ENCODE measurements around the gene TFPI. TPM values are rescaled to one million over a fixed set of nuclear protein-coding genes. Genes with fewer than 3 reads are reported as not detected.
"Not testable (repeated sequence)": the region's sequence is repeated elsewhere in the genome, so short reads cannot be mapped to it uniquely, and the experiment has no call there.

The TFPI gene
- total and polyA plus RNA-seq, 8 donors: 7.5 to 118 (median 16.8) TPM

DNA sequence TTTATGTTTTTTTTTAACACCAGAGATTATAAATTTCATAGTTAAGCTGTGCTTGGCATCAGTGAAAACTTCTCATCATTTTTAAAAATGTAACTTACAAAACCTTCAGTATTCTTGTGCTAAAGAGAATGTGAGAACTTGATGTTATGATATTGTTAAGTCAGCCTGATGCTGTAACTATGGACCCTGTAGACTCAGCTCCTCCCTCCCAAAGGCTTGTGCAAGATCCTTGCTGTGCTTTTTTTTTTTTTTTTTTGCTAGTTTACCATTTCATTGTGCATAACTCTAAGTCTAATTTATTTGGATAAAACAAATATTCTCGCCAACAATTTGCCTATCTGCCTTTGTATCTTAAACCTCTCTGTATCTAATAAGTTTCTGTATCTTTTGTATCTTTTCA is 12.9 kb upstream of the TFPI start:
- TF ChIP-seq POLR2A (IDR thresholded peaks at IDR 0.05) (no peak), POLR2AphosphoS5 (IDR thresholded peaks at IDR 0.05) (no peak), EP300 (IDR thresholded peaks at IDR 0.05) (no peak)
- TF ChIP-seq, protein P1, sequence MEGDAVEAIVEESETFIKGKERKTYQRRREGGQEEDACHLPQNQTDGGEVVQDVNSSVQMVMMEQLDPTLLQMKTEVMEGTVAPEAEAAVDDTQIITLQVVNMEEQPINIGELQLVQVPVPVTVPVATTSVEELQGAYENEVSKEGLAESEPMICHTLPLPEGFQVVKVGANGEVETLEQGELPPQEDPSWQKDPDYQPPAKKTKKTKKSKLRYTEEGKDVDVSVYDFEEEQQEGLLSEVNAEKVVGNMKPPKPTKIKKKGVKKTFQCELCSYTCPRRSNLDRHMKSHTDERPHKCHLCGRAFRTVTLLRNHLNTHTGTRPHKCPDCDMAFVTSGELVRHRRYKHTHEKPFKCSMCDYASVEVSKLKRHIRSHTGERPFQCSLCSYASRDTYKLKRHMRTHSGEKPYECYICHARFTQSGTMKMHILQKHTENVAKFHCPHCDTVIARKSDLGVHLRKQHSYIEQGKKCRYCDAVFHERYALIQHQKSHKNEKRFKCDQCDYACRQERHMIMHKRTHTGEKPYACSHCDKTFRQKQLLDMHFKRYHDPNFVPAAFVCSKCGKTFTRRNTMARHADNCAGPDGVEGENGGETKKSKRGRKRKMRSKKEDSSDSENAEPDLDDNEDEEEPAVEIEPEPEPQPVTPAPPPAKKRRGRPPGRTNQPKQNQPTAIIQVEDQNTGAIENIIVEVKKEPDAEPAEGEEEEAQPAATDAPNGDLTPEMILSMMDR (IDR thresholded peaks at IDR 0.05): no peak
- Histone ChIP-seq H3K4me3 (no peak overlapping the region), H3K4me1 (no peaks in the 10 kb centered on the region), H3K9me3 (no peaks in the 10 kb centered on the region), H3K36me3 (no peaks in the 10 kb centered on the region), H3K27ac (no peak overlapping the region), H3K27me3 (no peaks in the 10 kb centered on the region)
- intact Hi-C loops (cut with DNase I; ENCODE audit: low total_unique reads): no loop called here
- 75 to 97% (median 89%) methylated on average over 1 of the region's 1 CpG for WGBS, 5 donors
- DNase-seq: no peak

DNA sequence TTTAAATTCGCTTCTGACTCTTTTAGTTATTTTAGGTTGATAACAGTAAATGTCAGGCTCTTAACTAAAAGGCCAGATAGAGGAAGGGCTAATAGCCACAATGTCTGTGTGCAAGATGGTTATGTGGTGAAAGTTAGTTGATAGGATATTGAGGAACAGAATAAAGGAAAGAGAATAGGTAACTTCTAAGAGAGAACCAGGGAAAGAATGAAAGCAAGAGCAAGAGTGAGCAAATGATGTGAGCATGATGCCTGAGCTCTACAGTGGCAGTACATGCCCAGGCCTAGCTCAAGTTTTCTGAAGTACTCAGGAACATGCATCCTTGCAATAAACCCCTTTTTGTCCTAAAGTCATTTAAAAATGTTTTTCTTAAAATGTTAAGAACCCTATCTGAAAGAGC is 12.5 kb upstream of the TFPI start:
- Histone ChIP-seq H3K4me1 (no peaks in the 10 kb centered on the region), H3K9me3 (no peaks in the 10 kb centered on the region), H3K36me3 (no peaks in the 10 kb centered on the region), H3K27ac (no peak overlapping the region), H3K27me3 (no peaks in the 10 kb centered on the region), H3K4me3 (no peak overlapping the region)
- TF ChIP-seq EP300 (IDR thresholded peaks at IDR 0.05) (no peak), POLR2AphosphoS5 (IDR thresholded peaks at IDR 0.05) (no peak), POLR2A (IDR thresholded peaks at IDR 0.05) (no peak)
- TF ChIP-seq, protein P1 (IDR thresholded peaks at IDR 0.05): no peak
- intact Hi-C loops (cut with DNase I; ENCODE audit: low total_unique reads): no loop called here
- WGBS, 5 donors: 56 to 73% (median 59%) methylated on average over 1 of the region's 1 CpG
- no peak for DNase-seq

DNA sequence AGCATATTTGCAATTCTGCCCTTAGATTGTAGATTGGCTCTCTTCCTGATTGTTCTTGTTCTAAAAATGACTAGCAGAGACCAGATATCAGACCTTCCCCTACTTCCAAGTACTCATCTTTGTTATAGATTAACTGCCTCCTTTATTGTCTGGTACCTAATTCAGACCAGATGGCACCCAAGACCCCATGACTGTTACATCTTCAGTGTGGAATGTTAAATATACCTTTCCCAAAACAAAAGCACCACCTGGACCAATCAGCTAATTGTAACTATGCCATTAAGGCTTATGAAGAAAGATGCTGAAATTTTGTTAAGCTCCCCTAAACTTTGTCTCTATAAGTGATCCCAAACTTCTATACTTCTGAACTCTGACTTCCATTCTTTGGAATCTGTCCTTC is 12.0 kb upstream of the TFPI start:
- no peak overlapping the region for H3K27ac ChIP-seq
- H3K4me1 ChIP-seq: no peaks in the 10 kb centered on the region
- no peak overlapping the region for H3K4me3 ChIP-seq
- intact Hi-C loops (cut with DNase I; ENCODE audit: low total_unique reads): no loop called here
- H3K9me3 ChIP-seq: no peaks in the 10 kb centered on the region
- DNase-seq: no peak
- TF ChIP-seq POLR2A (IDR thresholded peaks at IDR 0.05) (no peak), EP300 (IDR thresholded peaks at IDR 0.05) (no peak), POLR2AphosphoS5 (IDR thresholded peaks at IDR 0.05) (no peak)
- TF ChIP-seq, protein P1 (IDR thresholded peaks at IDR 0.05): no peak
- H3K36me3 ChIP-seq: no peaks in the 10 kb centered on the region
- no peaks in the 10 kb centered on the region for H3K27me3 ChIP-seq

DNA sequence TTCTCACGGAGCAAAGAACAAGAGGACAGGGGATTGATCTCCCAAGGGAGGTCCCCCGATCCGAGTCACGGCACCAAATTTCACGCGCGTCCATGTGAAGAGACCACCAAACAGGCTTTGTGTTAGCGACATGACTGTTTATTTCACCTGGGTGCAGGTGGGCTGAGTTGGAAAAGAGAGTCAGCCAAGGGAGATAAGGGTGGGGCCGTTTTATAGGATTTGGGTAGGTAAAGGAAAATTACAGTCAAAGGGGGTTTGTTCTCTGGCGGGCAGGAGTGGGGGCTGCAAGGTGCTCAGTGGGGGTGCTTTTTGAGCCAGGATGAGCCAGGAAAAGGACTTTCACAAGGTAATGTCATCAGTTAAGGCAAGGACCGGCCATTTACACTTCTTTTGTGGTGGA is 11.4 kb upstream of the TFPI start:
- H3K27me3 ChIP-seq; H3K4me3 ChIP-seq; H3K36me3 ChIP-seq; DNase-seq; H3K27ac ChIP-seq; H3K4me1 ChIP-seq; intact Hi-C loops (cut with DNase I; ENCODE audit: low total_unique reads); H3K9me3 ChIP-seq: not testable (repeated sequence)
- 91 to 96% (median 94%) methylated on average over 8 to 10 of the region's 11 CpGs for WGBS, 5 donors

DNA sequence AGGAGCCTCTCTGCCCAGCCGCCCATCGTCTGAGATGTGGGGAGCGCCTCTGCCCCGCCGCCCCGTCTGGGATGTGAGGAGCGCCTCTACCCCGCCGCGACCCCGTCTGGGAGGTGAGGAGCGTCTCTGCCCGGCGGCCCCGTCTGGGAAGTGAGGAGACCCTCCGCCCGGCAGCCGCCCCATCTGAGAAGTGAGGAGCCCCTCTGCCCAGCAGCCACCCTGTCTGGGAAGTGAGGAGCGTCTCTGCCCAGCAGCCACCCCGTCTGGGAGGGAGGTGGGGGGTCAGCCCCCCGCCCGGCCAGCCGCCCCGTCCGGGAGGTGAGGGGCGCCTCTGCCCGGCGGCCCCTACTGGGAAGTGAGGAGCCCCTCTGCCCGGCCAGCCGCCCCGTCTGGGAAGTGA is 2.3 kb upstream of the TFPI start:
- DNase-seq; intact Hi-C loops (cut with DNase I; ENCODE audit: low total_unique reads): not testable (repeated sequence)
- 94 to 98% (median 97%) methylated on average over 16 to 31 of the region's 31 CpGs for WGBS, 5 donors

More for the DNA sequence above, 2.3 kb upstream of the TFPI start:
- not testable (repeated sequence) for H3K27ac ChIP-seq, H3K9me3 ChIP-seq, H3K36me3 ChIP-seq, H3K27me3 ChIP-seq, H3K4me3 ChIP-seq
- peaks cover 0 to 15% (median 2%) of the 10 kb centered on the region in 4 donors for H3K4me1 ChIP-seq
